H1 (cell line): ENCODE measurements around the gene TMEM30A.

Experiments used
- EZH2 ChIP-seq: fragments of 200-600 bp; sonication (generic); IDR thresholded peaks from 2 replicates; pipeline ENCODE4 v1.7.1; 2012; ENCODE audit warnings: low read depth, mild to moderate bottlenecking, moderate library complexity, low read length, inconsistent platforms; ENCODE audit not compliant: severe bottlenecking
- NRF1 ChIP-seq: IDR thresholded peaks from 2 replicates; pipeline ENCODE4 v1.6.1; 2011; ENCODE audit warnings: mild to moderate bottlenecking, low read depth, low read length, improper control_type of control experiment
- RFX5 ChIP-seq: IDR thresholded peaks from 2 replicates; pipeline ENCODE4 v1.6.1; 2011; ENCODE audit warnings: low read depth, low read length, improper control_type of control experiment, borderline replicate concordance
- TF ChIP-seq, protein P1 (sequence below), 3 experiments: IDR thresholded peaks; 1 replicate in 2 of 3; 2 replicates in 1 of 3; pipeline versions ENCODE4 v1.5.1 to v1.6.1; 2011; ENCODE audit warnings: low read length in 3 of 3, mild to moderate bottlenecking in 3 of 3, inconsistent platforms in 2 of 3, low read depth in 1 of 3, moderate library complexity in 1 of 3; ENCODE audit not compliant: insufficient read depth in 1 of 3; ENCODE audit errors: control extremely low read depth in 1 of 3
- TF ChIP-seq, protein P2 (sequence below): IDR thresholded peaks from 2 replicates; pipeline ENCODE4 v1.6.1; 2012; ENCODE audit warnings: inconsistent platforms
- TF ChIP-seq, protein P3 (sequence below): IDR thresholded peaks from 2 replicates; pipeline ENCODE4 v1.6.1; 2011; ENCODE audit warnings: low read length, improper control_type of control experiment

DNA sequence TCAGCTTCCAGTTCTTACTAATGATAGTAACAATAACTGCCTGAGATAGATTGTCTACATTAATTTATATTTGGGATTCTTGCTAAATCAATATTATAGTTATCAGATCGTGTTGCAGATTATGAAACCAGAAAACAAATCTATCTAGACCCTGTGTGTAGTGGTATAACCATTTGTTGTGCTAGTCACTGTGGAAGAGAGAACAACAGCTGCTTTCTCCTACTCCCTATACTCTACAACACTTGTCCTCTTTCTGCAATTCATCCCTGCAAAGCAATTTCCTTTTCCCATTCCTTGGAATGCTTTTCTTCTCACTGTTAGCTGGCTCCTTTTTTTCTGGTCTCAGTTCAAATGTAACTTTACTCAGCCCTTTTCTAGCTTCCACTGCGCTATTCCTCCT lies 49.3 kb downstream of the TMEM30A start:
- TF ChIP-seq, protein P1, sequence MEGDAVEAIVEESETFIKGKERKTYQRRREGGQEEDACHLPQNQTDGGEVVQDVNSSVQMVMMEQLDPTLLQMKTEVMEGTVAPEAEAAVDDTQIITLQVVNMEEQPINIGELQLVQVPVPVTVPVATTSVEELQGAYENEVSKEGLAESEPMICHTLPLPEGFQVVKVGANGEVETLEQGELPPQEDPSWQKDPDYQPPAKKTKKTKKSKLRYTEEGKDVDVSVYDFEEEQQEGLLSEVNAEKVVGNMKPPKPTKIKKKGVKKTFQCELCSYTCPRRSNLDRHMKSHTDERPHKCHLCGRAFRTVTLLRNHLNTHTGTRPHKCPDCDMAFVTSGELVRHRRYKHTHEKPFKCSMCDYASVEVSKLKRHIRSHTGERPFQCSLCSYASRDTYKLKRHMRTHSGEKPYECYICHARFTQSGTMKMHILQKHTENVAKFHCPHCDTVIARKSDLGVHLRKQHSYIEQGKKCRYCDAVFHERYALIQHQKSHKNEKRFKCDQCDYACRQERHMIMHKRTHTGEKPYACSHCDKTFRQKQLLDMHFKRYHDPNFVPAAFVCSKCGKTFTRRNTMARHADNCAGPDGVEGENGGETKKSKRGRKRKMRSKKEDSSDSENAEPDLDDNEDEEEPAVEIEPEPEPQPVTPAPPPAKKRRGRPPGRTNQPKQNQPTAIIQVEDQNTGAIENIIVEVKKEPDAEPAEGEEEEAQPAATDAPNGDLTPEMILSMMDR (IDR thresholded peaks at IDR 0.05; ENCODE audit: control extremely low read depth in 1 of 3, insufficient read depth in 1 of 3, low read depth in 1 of 3, low read length in 3 of 3), result no peak
- TF ChIP-seq RFX5, result no peak
- no peak for TF ChIP-seq NRF1
- TF ChIP-seq, protein P2, sequence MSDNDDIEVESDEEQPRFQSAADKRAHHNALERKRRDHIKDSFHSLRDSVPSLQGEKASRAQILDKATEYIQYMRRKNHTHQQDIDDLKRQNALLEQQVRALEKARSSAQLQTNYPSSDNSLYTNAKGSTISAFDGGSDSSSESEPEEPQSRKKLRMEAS, result no peak
- TF ChIP-seq, protein P3, sequence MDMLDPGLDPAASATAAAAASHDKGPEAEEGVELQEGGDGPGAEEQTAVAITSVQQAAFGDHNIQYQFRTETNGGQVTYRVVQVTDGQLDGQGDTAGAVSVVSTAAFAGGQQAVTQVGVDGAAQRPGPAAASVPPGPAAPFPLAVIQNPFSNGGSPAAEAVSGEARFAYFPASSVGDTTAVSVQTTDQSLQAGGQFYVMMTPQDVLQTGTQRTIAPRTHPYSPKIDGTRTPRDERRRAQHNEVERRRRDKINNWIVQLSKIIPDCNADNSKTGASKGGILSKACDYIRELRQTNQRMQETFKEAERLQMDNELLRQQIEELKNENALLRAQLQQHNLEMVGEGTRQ, result no peak
- TF ChIP-seq EZH2, result no peak
